NCI-H446 (cell line): ENCODE results near the gene LPIN2.
"Not testable (repeated sequence)": the region's sequence is repeated elsewhere in the genome, so short reads cannot be mapped to it uniquely, and the experiment has no call there.

Experiments
- DNase-seq, 2 experiments: peaks; one replicate each; lab custom pipeline; 2025; lab: John Stamatoyannopoulos, UW

The LPIN2 gene, protein sequence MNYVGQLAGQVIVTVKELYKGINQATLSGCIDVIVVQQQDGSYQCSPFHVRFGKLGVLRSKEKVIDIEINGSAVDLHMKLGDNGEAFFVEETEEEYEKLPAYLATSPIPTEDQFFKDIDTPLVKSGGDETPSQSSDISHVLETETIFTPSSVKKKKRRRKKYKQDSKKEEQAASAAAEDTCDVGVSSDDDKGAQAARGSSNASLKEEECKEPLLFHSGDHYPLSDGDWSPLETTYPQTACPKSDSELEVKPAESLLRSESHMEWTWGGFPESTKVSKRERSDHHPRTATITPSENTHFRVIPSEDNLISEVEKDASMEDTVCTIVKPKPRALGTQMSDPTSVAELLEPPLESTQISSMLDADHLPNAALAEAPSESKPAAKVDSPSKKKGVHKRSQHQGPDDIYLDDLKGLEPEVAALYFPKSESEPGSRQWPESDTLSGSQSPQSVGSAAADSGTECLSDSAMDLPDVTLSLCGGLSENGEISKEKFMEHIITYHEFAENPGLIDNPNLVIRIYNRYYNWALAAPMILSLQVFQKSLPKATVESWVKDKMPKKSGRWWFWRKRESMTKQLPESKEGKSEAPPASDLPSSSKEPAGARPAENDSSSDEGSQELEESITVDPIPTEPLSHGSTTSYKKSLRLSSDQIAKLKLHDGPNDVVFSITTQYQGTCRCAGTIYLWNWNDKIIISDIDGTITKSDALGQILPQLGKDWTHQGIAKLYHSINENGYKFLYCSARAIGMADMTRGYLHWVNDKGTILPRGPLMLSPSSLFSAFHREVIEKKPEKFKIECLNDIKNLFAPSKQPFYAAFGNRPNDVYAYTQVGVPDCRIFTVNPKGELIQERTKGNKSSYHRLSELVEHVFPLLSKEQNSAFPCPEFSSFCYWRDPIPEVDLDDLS

DNA sequence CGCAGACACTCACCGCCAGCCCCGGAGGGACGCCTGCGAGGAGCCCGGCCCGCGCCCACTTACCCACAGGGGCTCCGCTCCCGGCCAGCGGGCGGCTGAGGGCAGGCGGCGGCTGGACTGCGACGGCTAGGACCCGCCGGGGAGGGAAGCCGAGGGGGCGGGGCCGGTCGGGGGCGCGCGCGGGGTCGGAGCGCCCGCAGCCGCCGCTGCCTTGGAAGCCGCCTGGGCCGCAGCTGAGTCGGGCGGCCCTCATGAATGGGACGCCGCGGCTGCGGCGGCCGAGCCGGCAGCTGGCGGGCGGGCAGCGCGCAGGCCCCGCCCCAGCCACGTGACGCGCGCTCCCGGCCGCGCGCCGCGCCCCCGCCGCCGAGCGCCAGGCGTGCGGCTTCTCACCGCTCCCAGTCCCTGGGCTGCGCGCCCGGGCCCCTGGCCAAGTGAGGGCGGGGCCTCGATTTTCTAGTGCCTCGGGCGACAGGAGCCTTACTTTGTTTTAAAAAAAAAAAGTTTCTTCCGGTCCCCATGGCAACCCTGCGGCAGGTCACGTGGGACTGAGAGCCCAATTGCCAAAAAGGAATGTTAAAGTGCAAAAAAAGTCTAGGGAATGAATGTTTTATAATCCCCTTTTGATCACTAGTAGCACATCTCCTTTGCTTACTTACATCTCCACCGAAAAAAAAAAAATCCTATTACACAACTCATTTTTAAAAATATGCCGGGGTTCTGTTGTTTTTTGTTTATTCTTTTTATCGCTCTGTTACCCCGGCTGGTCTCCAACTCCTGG is at the start of gene LPIN2:
TSS of gene LPIN2 (minus strand) at position 121 of the 781 bp plus-strand sequence. CDS start 52,304 bp downstream, outside the sequence.
- peak; percentile 95 to 97 for DNase-seq

GRCh38 chr18:3061581-3062312 is 48.8 kb upstream of the LPIN2 start:
- DNase-seq = no peak

GRCh38 chr18:3060667-3061580 is 48.0 kb upstream of the LPIN2 start:
- no peak for DNase-seq

DNA sequence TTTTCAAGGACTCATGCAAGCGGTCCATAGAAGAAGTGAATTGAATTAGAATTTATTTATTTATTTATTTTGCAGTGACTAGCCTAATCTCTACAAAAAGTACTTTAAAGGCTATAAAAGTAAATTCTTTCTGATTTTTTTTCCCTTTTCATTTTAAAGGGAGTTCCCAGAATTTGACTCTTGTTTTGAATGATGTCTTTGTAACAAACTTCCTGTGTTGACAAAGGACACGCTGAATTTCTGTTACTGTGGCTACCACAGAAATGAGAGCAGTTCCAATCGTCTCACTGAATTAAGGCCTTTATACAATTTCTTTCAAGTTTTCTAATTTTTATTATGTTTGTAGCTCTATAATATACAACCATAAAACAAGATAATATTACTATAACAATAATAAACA is 46.3 kb upstream of the LPIN2 start:
- DNase-seq = no peak

DNA sequence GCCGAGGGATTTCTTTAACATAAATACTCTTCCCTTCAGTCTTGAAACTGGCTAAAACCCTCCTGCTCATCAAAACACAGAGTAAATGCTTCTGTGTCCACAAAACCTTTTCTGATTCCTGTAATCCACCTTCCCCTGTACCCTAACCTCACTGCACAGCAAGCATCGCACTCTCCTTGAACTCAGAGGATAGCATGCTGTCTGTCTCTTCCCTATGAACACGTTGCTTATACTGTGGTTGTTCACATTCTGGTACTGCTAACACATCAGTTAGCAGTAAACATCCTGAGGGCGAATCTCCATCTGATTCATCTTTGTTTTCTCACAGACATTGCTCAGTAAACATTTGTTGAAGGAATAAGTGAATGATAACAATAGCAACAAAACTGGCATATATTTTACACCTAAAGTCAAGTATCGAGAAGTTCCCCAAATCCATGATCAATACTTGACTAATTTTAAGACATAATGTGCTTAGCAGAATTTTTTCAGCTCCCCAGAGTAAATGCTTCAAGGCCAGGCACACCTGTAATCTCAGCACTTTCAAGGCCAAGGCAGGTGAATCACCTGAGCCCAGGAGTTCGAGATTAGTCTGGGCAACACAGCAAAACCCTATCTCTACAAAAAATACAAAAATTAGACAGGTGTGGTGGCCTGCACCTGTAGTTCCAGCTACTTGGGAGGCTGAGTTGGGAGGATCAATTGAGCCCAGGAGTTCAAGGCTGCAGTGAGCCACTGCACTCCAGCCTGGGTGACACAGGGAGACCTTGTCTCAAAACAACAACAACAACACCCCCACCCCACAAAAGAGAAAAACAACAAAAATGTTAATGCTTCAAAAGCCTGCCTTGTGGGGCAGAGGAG is 45.6 kb upstream of the LPIN2 start:
- no peak for DNase-seq

DNA sequence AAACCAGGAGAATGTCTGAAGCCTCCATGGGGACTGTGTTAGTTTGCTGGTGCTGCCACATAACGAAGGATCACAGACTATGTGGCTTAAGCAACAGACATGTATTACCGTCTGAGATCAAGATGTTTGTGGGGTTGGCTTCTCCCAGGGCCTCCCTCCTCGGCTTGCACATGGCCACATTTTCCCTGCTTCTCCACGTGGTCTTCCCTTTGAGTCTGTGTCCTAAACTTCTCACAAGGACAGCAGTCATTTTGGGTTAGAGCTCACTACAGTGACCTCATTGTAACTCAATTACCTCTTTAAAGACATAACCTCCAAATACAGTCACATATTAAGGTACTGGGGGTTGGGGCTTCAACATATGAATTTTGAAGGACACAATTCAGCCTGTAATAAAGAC is 44.6 kb upstream of the LPIN2 start:
- no peak for DNase-seq

DNA sequence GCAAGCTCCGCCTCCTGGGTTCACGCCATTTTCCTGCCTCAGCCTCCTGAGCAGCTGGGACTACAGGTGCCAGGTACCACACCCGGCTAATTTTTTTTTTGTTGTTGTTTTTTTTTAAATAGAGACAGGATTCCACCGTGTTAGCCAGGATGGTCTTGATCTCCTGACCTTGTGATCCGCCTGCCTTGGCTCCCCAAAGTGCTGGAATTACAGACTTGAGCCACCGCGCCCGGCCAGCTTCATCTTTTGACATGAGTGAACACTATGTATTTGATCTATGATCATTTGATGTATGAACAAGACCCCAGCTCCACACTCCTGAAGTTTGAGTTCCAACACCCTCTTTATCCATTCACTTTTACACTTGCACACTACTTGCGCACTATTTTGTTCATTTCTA is 43.4 kb upstream of the LPIN2 start:
- no peak for DNase-seq

- DNase-seq = no peak
Observed at GRCh38 chr18:3055816-3056215, 42.9 kb upstream of the LPIN2 start.

DNA sequence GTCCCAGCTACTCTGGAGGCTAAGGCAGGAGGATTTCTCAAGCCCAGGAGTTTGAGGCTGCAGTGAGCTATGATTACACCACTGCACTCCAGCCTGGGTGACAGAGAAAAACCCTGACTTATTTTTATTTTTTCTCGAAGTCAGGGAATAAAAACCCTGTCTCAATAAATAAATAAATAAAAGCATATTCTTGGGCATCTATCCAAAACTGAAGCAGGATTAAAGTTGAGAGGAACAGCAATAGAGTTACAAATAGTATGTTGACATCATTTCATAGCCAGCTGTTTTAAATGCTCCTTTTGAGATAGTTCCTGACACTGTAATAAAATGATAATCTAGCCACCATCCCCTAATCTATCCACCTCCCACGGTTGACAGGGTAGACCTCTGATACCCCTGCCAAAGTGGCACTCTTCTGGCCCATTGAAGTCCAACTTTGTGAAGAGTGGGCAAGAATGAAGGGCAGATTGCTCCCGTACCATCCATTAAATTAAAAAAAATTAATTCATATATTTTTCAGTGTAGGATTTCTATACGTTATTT is 42.3 kb upstream of the LPIN2 start:
- DNase-seq = no peak

DNA sequence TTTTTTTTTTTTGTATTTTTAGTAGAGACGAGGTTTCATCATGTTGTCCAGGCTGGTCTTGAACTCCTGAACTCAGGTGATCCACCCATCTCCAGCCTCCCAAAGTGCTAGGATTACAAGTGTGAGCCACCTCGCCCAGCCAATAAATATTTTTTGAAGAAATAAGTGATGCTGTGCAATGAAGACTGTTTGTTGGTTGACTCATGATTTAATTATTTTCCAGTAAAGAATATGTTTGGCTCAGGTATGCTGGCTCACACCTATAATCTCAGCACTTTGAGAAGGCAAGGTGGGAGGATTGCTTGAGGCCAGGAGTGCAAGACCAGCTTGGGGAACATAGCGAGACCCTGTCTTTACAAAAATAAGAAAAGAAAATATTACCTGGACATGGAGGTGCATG is 41.8 kb upstream of the LPIN2 start:
- DNase-seq = no peak

GRCh38 chr18:3054214-3054613 is 41.3 kb upstream of the LPIN2 start:
- no peak for DNase-seq

GRCh38 chr18:3053081-3053480 is 40.1 kb upstream of the LPIN2 start:
- DNase-seq = no peak

DNA sequence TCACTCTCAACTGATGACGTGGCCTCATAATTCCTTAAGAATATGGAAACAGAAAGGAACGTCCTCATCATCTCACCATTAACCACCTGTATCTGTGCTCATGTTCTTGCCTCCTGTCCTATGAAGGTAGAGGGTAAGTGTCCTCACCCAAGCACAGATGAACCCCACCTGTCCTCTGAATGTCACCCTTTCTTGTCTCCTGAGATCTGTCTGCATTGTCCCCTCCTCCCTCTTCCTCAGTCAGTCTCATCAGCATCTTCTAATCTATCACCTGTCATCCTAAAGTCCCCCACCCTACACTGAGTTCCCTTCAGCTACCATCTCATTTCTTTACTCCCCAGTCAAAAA is 39.4 kb upstream of the LPIN2 start:
- DNase-seq = no peak

- DNase-seq = no peak
Observed at GRCh38 chr18:3051718-3052410, 38.9 kb upstream of the LPIN2 start.

DNA sequence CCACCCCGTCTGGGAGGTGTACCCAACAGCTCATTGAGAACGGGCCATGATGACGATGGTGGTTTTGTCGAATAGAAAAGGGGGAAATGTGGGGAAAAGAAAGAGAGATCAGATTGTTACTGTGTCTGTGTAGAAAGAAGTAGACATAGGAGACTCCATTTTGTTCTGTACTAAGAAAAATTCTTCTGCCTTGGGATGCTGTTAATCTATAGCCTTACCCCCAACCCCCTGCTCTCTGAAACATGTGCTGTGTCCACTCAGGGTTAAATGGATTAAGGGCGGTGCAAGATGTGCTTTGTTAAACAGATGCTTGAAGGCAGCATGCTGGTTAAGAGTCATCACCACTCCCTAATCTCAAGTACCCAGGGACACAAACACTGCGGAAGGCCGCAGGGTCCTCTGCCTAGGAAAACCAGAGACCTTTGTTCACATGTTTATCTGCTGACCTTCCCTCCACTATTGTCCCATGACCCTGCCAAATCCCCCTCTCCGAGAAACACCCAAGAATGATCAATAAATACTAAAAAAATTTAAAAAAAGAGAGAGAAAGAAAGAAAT is 37.0 kb upstream of the LPIN2 start:
- not testable (repeated sequence) for DNase-seq

GRCh38 chr18:3048820-3049349 is 35.9 kb upstream of the LPIN2 start:
- no peak for DNase-seq

- DNase-seq = peak; percentile 43 to 68
Observed at GRCh38 chr18:3048121-3048520, 35.2 kb upstream of the LPIN2 start.

DNA sequence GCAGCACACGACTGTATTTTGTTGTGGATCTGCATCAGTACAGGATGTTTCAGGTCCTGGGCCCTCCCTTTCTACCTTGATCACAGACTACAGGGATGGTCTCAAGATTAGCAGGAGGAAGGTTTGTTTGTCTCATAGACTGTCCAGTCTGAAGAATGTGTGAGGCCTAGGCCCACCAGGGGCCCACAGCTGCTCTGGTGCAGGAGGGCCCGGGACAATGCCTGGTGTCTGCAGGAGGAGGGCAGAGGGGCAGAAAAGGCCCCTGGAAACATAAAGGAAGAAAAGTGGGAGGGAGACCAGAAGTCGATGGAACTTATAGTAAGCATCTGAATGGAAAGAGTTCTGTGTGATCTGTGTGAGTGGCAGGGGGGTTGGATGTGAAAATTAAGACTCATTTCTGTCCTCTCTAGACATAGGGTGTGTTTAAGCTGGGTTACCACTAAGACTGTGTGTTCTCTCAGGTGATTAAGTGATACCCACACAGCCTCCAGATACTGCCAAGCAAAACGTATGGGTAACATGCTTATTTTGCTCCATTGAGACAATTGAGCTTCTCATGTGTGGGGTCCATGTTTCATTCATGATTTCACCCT is 33.4 kb upstream of the LPIN2 start:
- DNase-seq = no peak
